B cell (primary cell): ENCODE data around the gene CDK19. TPM values are rescaled to one million over a fixed set of nuclear protein-coding genes. Genes with fewer than 3 reads are reported as not detected.

Experiments used
- ATAC-seq: fragments of 200-7000 bp; cut with Tn5 transposase; one replicate; pipeline ENCODE4 v1.10.0; 2021; ENCODE audit warnings: low read depth, mild to moderate bottlenecking, moderate number of reproducible peaks, moderate library complexity
- CTCF ChIA-PET: fragments of 350-600 bp; sonication (Branson Sonifier 250); formaldehyde crosslinking; loops from one replicate; lab custom pipeline; 2021; ENCODE audit warnings: antibody characterized with exemption, inconsistent platforms; lab: Charles Lee
- POLR2A ChIA-PET: fragments of 350-600 bp; sonication (Branson Sonifier 250); formaldehyde crosslinking; loops from one replicate; lab custom pipeline; 2021; ENCODE audit warnings: antibody characterized with exemption; lab: Charles Lee
- DNase-seq: peaks from one replicate; pipeline ENCODE4 v3.0.0; 2013
- H2AFZ ChIP-seq: 2 replicates; pipeline ENCODE4 v1.6.1; 2012; ENCODE audit warnings: mild to moderate bottlenecking, low read depth, low read length; ENCODE audit not compliant: insufficient read depth, poor library complexity, severe bottlenecking
- H3K27ac ChIP-seq, 2 donors: 1 replicate in 1 of 2; 2 replicates in 1 of 2; pipeline ENCODE4 v1.5.1; 2012 to 2013; ENCODE audit warnings: low read length in 2 of 2, mild to moderate bottlenecking in 2 of 2, moderate library complexity in 1 of 2
- H3K27me3 ChIP-seq, 4 experiments: fragments of 200-600 bp in 1 of 4; sonication (generic) in 1 of 4; replicated peaks in 1 of 4; 1 replicate in 2 of 4; 2 replicates in 2 of 4; pipeline versions ENCODE4 v1.6.1 to v1.7.0; 2013 to 2016; ENCODE audit warnings: low read length in 3 of 4, mild to moderate bottlenecking in 2 of 4, mixed read lengths in 1 of 4, moderate library complexity in 1 of 4; ENCODE audit not compliant: insufficient read depth in 4 of 4, control insufficient read depth in 3 of 4; ENCODE audit errors: control extremely low read depth in 1 of 4
- H3K36me3 ChIP-seq, 2 experiments: replicated peaks in 1 of 2; 1 replicate in 1 of 2; 2 replicates in 1 of 2; pipeline versions ENCODE4 v1.6.1 to v1.7.1; 2013; ENCODE audit warnings: low read length in 1 of 2; ENCODE audit not compliant: insufficient read depth in 2 of 2, control insufficient read depth in 1 of 2; ENCODE audit errors: control extremely low read depth in 1 of 2, extremely low read depth in 1 of 2
- H3K4me1 ChIP-seq, 2 donors: fragments of 200-600 bp in 1 of 2; sonication (generic) in 1 of 2; 1 replicate in 1 of 2; 2 replicates in 1 of 2; pipeline versions ENCODE4 v1.5.1 to v1.6.1; 2013 to 2017; ENCODE audit warnings: low read length in 2 of 2; ENCODE audit not compliant: control insufficient read depth in 2 of 2, insufficient read depth in 2 of 2
- H3K4me2 ChIP-seq: replicated peaks from 2 replicates; pipeline ENCODE3; 2012; ENCODE audit warnings: mild to moderate bottlenecking, low read depth, low read length; ENCODE audit not compliant: poor library complexity, severe bottlenecking
- H3K4me3 ChIP-seq, 5 experiments: fragments of 200-600 bp in 1 of 5; sonication (generic) in 1 of 5; 1 replicate in 3 of 5; 2 replicates in 2 of 5; pipeline versions ENCODE4 v1.5.1 to v1.7.0; 2011 to 2016; ENCODE audit warnings: low read length in 4 of 5, mild to moderate bottlenecking in 4 of 5, low read depth in 2 of 5, control low read depth in 1 of 5, moderate library complexity in 1 of 5; ENCODE audit not compliant: insufficient read depth in 1 of 5; ENCODE audit errors: control extremely low read depth in 1 of 5, extremely low read depth in 1 of 5
- H3K79me2 ChIP-seq: fragments of 200-600 bp; sonication (generic); one replicate; pipeline ENCODE4 v1.6.0; 2016; ENCODE audit warnings: low read length; ENCODE audit not compliant: control insufficient read depth, insufficient read depth
- H3K9ac ChIP-seq: fragments of 200-600 bp; sonication (generic); 2 replicates; pipeline ENCODE4 v1.6.1; 2017; ENCODE audit warnings: mild to moderate bottlenecking, low read length, moderate library complexity
- H3K9me3 ChIP-seq, 3 donors: one replicate each; pipeline versions ENCODE4 v1.6.1 to v1.7.1; 2013; ENCODE audit warnings: low read length in 2 of 3; ENCODE audit not compliant: control insufficient read depth in 2 of 3, insufficient read depth in 1 of 3; ENCODE audit errors: control extremely low read depth in 1 of 3
- H4K20me1 ChIP-seq: 2 replicates; pipeline ENCODE4 v1.6.0; 2012; ENCODE audit warnings: mild to moderate bottlenecking, low read length; ENCODE audit not compliant: insufficient read depth, control insufficient read depth, poor library complexity, severe bottlenecking
- H3K27ac Mint-ChIP-seq: one replicate; pipeline ENCODE4 v1.8.0; 2021; ENCODE audit warnings: mixed read lengths
- H3K27me3 Mint-ChIP-seq: one replicate; pipeline ENCODE4 v1.8.0; 2021; ENCODE audit warnings: mixed read lengths
- H3K4me1 Mint-ChIP-seq: one replicate; pipeline ENCODE4 v1.8.0; 2021; ENCODE audit warnings: mixed read lengths
- H3K4me3 Mint-ChIP-seq: one replicate; pipeline ENCODE4 v1.8.0; 2021; ENCODE audit warnings: mixed read lengths
- H3K9me3 Mint-ChIP-seq: one replicate; pipeline ENCODE4 v1.8.0; 2022; ENCODE audit warnings: mixed read lengths; ENCODE audit not compliant: insufficient read depth
- EZH2 ChIP-seq: IDR thresholded peaks from 2 replicates; pipeline ENCODE4 v1.6.1; 2012; ENCODE audit warnings: borderline replicate concordance, low read depth, mild to moderate bottlenecking, moderate library complexity, low read length; ENCODE audit not compliant: insufficient read depth, poor library complexity, severe bottlenecking
- WGBS: methylation state at CpG from one replicate; pipeline ENCODE4 v1.1.5; 2013; ENCODE audit warnings: missing lambda C conversion rate; ENCODE audit not compliant: insufficient coverage; 5-methylcytosine and 5-hydroxymethylcytosine counted together
- intact Hi-C: fragments of 100-400 bp; cut with micrococcal nuclease; formaldehyde crosslinking; loops from one replicate; pipeline ENCODE4 v1.10.0; 2022
- polyA plus RNA-seq: library from polyadenylated mRNA; depleted of rRNA; stranded (reverse); fragments of >200 nt; gene quantifications from 2 replicates; pipeline ENCODE4 v1.2.3, GENCODE V29; 2012
- total RNA-seq, 2 donors: library from RNA; stranded (reverse); fragments of 120-200 nt in 1 of 2; gene quantifications; 1 replicate in 1 of 2; 2 replicates in 1 of 2; pipeline versions ENCODE4 v1.2.3 to v1.2.4, GENCODE V29; 2013 to 2022
- TF ChIP-seq, protein P1 (sequence below): fragments of 200-600 bp; IDR thresholded peaks from one replicate; pipeline ENCODE4 v1.8.0; 2022; ENCODE audit warnings: antibody characterized with exemption, mild to moderate bottlenecking

The CDK19 gene
- total and polyA plus RNA-seq, 2 donors (not counting 1 experiment from before 2014, with no cell fraction given) = 8.7 to 44.8 TPM

DNA sequence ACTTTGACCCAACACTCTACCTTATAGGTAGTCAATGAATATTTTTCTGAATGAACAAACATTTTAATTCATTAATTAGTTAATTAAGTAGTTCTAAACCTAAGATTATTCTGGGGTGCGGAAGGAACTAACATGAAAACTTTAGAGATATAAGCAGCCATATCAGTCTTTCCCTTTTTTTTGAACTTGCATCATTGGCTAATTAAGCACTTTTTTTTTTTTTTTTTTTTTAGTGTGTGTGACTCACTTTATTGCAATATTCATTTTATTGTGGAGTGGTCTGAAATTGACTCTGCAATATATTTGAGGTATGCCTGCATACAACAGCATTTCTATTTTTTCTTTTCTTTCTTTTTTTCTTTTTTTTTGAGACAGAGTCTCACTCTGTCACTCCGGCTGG is 37.5 kb upstream of the CDK19 start:
- Histone ChIP-seq H3K4me3 (no peak overlapping the region), H3K4me1 (no peaks in the 10 kb centered on the region), H4K20me1 (no peaks in the 10 kb centered on the region), H3K4me2 (no peak overlapping the region), H3K27me3 (no peaks in the 10 kb centered on the region), H3K9ac (no peak overlapping the region), H2AFZ (no peak overlapping the region), H3K27ac (no peak overlapping the region), H3K9me3 (no peaks in the 10 kb centered on the region), H3K36me3 (no peaks in the 10 kb centered on the region), H3K79me2 (no peaks in the 10 kb centered on the region)
- Mint-ChIP-seq H3K27me3 (no peaks in the 10 kb centered on the region), H3K27ac (no peak overlapping the region), H3K9me3 (no peaks in the 10 kb centered on the region), H3K4me3 (no peak overlapping the region), H3K4me1 (no peaks in the 10 kb centered on the region)
- CTCF ChIA-PET = no interaction called here
- ATAC-seq = no peak
- no peak for DNase-seq
- WGBS = 86% methylated on average over 1 of the region's 2 CpGs
- TF ChIP-seq, protein P1, sequence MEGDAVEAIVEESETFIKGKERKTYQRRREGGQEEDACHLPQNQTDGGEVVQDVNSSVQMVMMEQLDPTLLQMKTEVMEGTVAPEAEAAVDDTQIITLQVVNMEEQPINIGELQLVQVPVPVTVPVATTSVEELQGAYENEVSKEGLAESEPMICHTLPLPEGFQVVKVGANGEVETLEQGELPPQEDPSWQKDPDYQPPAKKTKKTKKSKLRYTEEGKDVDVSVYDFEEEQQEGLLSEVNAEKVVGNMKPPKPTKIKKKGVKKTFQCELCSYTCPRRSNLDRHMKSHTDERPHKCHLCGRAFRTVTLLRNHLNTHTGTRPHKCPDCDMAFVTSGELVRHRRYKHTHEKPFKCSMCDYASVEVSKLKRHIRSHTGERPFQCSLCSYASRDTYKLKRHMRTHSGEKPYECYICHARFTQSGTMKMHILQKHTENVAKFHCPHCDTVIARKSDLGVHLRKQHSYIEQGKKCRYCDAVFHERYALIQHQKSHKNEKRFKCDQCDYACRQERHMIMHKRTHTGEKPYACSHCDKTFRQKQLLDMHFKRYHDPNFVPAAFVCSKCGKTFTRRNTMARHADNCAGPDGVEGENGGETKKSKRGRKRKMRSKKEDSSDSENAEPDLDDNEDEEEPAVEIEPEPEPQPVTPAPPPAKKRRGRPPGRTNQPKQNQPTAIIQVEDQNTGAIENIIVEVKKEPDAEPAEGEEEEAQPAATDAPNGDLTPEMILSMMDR = no peak
- no peak for TF ChIP-seq EZH2
- intact Hi-C loops = no loop called here
- POLR2A ChIA-PET = no interaction called here

DNA sequence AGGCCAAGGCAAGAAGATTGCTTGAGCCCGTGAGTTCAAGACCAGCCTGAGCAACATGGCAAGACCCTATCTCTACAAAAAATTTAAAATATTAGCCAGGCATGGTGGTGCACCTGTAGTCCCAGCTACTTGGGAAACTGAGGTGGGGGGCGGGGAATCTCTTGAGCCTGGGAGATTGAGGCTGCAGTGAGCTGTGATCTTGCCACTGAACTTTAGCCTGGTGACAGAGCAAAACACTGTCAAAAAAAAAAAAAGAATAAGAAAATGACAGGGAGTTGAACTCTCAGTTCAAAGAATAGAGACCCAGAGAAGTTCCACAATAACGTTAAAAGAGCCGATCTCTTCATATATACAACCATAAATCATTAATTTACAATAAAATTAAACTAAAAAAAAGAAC is 34.5 kb upstream of the CDK19 start:
- CTCF ChIA-PET = no interaction called here
- Mint-ChIP-seq H3K4me1 (no peaks in the 10 kb centered on the region), H3K27me3 (no peaks in the 10 kb centered on the region), H3K9me3 (no peaks in the 10 kb centered on the region), H3K4me3 (no peak overlapping the region), H3K27ac (no peak overlapping the region)
- Histone ChIP-seq H3K4me3 (no peak overlapping the region), H3K36me3 (no peaks in the 10 kb centered on the region), H3K4me2 (no peak overlapping the region), H3K4me1 (no peaks in the 10 kb centered on the region), H3K79me2 (no peaks in the 10 kb centered on the region), H4K20me1 (no peaks in the 10 kb centered on the region), H3K27ac (no peak overlapping the region), H3K9ac (no peak overlapping the region), H3K9me3 (no peaks in the 10 kb centered on the region), H3K27me3 (no peaks in the 10 kb centered on the region), H2AFZ (no peak overlapping the region)
- ATAC-seq (no peak), DNase-seq (no peak)
- WGBS = no CpG with 5 or more reads among the region's 4 CpGs
- POLR2A ChIA-PET = interaction anchor here (0.7 kb wide), 1 partner anchor 67 kb away, joined by 3 read pairs; no protein-coding TSS in a partner anchor
- TF ChIP-seq, protein P1 = no peak
- no peak for TF ChIP-seq EZH2
- intact Hi-C loops = no loop called here
